Muscle of back (tissue), 11 donors: ENCODE results near the gene FHAD1. TPM values are rescaled to one million over a fixed set of nuclear protein-coding genes. Genes with fewer than 3 reads are reported as not detected.
A peak's percentile ranks its signal among the peaks of the same experiment; 100 is the strongest.
"Not testable (repeated sequence)": the region's sequence is repeated elsewhere in the genome, so short reads cannot be mapped to it uniquely, and the experiment has no call there.

Source experiments
- DNase-seq, 3 donors: peaks; one replicate each; pipeline versions ENCODE4 v3.0.0 to v3.0.0-alpha.2; 2013
- polyA plus RNA-seq, 10 donors: library from polyadenylated mRNA; unstranded; fragments of 120-200 nt; gene quantifications; one replicate each; pipeline ENCODE4 v1.2.1, GENCODE V29; 2013; ENCODE audit not compliant: insufficient read length in 10 of 10

Gene FHAD1
- polyA plus RNA-seq, 10 donors: 0.52 to 2.6 (median 1.3) TPM

DNA sequence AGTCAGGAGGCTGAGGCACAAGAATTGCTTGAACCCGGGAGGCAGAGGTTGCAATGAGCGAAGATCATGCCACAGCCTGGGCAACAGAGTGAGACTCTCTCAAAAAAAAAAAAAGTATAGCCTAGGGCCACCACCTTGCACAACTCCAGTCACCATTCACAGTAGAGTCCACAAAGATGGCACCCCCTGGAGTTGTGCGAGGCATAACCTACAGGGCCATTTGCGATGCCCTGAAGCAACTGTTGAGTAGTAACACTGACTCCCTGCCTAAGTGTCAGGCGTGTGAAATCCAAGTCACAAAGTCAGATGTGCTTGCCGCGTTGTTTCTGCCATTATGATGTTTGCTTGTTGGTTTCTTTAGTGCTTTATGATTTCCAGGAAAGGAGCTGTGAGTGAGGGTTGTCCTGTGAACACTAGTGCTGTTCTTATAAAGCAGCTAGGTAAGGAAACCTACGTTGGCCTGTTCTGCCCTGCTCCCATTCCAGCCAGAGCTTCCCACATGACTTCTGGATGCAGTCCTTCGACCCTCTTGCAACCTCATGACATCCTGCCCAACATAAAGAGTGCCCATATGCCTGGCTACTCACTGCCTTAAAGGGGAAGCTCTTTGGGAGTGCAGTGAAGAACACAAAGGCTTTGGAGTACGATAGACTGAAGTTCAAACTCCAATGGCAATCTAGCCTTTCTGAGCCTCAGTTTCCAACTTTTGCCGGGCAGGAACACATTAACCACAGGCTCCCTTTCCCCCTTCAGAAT, 29.8 kb downstream of the FHAD1 start:
- no peak for DNase-seq

DNA sequence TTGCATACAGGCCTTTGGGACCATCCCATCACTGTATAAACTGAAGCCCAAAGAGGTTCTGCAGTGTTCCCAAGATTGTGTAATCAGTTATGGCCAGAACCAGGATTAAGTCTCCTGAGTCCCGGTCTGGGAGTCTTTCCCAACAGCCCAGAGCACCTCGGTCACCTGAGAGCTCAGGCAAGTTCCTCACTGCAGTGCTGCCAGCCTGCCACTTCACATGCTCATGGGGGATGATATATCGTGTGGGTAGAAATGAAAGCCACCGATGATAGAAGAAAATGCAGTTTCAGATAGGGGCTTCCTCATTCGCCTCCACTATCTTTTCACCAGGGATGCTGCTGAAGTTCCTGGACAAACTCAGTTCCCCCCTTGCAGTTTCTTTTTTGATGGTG, 30.4 kb downstream of the FHAD1 start:
- DNase-seq: no peak

DNA sequence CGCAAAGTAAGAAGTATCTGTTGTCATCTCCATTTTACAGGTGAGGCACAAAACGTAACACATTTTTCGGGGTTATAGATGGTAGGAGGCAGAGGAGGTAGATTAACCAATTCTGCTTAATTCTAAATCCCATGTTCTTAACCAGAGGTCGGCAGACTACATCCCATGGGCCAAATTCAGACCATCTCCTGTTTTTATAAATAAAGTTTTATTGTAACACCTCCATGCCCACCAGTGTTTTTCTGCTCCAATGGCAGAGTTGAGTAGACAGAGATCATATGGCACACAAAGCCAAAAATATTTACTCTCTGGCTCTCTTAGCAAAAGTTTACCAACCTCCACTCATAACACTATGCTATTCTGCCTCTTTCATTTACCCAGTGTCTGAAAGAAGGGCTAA, 30.9 kb downstream of the FHAD1 start:
- DNase-seq: no peak

DNA sequence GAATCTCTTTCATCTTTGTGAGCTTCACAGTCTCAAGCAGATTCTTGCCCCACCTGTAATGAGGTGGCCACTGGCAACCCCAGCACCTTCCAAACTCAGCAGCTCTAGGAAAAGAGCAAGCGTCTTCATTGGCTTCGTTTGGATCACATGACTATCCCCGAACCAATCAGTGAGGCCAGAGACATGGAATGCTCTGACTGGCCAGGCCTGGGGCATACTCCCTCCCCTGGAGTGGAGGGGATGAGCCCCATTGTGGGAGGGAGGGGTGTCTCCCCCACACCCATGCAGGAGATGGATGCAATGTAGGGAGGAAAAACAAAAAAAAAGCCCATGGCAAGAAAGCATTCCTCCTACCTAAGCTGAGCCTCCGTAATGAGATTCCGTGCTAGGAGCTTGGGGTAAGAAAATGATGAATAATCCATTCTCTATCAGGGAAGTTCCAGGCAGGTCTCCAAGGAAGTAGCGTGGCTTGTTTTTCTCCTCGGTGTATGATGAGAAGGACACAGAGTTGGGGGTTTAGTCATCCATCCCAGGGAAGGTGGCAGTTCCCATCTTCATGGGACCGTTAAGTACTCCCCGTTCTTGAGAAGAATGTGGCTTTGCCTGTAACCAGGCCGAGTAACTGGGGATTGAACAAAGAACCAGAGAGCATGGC, 32.7 kb downstream of the FHAD1 start:
- no peak for DNase-seq

DNA sequence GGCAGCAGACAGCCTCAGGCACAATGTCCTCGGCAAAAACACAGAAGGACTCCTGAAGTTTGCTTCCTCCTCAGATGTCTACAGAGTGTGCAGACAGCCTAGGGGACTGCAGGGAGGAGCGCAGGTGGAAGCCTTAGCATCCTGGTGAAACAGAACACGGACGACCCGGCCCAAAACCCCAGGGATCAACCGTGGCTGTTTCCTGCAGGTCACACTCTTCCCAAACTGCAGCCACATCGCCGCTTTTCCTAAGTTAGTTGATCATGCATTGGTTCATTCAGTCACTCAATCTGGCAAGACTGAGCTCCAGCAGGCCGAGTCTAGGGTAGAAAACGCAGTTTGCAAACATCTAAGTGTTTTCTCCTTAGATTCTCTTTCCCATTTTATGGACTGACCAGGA, 33.4 kb downstream of the FHAD1 start:
- DNase-seq: no peak

DNA sequence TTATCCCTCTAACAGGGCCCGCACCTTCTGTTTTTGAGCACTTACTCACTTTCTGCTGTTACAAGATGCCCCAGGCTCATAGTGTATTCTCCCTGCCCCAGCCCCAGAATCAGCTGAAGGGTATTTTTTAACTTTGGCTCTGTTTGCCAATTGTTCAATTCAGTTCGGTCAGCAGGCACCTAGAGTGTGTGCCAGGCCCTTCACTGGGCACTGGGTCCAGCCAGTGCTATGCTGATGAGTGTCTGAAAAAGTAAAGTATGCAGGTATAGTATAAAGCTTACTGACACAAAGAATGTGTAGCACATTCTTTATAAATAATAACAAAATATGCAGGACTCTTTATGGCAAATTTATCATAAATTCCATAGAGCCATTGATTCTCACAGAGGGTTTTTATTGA, 35.0 kb downstream of the FHAD1 start:
- no peak for DNase-seq

DNA sequence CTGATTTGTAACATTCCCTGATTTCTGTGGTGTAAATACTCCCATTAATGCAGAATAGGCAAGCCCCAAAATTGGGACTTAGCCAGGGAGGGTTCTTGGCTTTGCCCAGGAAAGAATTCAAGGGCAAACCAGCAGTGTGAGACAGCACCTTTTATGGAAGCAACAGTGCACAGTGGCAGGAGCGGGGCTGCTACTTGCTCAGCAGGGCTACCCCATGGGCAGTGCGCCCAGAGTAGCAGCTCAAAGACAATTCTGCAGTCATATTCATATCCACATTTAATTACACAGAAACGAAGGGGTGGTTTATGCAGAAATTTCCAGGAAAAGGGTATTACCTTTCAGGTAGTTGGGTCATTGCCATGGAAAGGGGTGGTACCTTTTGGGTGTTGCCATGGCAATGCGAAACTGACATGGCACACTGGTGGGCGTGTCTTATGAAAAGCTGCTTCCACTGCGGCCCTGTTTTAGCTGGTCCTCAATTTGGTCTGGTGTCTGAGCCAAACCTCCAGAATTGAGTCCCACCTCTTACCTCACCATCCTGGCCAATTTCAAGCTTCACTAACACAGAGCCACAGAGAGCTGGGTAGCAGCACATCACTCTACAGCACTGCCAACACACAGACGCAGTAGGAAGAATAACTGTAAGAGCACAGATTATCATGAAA, 35.9 kb downstream of the FHAD1 start:
- DNase-seq: no peak

DNA sequence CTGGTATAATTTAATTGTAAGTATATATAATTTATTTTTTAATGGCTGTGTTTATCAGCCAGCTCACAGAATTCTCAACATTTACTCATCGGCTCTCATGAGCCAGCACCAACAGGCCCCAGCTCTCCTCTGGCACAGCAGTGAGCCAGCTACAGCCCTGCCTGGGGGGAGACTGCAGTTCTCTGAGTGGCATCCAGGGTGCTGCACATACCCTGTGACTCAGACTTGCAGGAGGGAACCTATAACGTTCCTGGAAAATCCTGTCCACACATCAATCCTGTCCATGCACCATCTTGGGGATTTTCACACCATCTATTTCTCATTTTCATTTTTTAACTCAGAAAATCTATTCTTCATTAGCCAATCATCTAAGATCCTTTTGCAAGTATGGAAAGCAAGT, 36.5 kb downstream of the FHAD1 start:
- no peak for DNase-seq

DNA sequence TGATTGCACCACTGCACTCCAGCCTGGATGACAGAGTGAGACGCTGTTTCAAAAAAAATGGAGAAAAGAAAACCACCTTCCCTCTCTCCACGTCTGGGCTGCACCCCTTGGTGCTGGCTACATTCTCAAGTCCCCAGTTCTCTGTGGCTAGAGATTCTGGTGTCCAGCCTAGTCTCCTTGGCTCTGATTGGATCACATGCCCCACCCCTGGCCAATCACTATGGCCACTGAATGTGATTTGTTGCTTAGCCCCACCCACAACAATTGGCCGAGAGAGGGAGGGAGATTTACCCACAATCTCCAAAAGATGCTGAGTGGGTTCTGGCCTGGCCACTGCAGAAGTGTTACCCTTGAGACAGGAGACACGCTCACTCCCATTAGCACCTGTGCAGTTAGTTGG, 39.4 kb downstream of the FHAD1 start:
- no peak for DNase-seq

DNA sequence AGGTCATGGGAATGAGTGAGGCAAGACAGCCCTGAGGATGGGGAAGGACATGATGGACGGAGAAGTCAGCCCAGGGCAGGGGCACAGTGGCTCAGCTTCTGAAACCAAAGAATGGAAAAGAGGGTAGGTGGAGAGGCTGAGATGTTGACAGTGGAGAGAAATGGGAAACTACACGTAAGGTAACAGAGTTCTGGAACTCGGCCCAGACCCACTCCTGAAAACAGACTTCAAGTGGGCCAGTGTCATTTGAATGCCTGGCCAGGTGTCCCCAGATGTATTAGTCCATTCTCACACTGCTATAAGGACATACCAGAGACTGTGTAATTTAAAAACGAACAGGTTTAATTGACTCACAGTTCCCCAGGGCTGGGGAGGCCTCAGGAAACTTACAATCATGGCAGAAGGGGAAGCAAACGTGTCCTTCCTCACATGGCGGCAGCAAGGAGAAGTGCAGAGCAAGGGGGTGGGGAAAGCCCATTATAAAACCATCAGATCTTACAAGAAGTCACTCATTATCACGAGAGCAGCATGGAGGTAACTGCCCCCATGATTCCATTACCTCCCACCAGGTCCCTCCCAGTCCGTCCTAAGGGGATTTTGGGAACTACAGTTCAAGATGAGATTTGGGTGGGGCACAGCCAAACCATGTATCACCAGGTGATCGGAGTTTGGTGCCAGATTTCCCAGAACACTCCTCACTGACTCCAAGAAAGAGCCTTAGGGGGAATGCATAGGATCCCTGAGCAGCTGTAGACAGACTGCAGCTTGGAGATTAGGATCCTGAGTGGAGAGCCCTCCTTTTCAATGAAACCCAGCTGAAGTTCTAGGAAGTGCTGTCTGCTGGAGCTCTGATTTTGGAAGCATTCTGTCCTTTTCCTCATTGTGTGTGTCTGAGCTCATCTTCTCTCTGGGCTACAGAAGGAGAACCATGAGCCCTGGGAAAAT, 40.3 kb downstream of the FHAD1 start:
- DNase-seq: no peak

DNA sequence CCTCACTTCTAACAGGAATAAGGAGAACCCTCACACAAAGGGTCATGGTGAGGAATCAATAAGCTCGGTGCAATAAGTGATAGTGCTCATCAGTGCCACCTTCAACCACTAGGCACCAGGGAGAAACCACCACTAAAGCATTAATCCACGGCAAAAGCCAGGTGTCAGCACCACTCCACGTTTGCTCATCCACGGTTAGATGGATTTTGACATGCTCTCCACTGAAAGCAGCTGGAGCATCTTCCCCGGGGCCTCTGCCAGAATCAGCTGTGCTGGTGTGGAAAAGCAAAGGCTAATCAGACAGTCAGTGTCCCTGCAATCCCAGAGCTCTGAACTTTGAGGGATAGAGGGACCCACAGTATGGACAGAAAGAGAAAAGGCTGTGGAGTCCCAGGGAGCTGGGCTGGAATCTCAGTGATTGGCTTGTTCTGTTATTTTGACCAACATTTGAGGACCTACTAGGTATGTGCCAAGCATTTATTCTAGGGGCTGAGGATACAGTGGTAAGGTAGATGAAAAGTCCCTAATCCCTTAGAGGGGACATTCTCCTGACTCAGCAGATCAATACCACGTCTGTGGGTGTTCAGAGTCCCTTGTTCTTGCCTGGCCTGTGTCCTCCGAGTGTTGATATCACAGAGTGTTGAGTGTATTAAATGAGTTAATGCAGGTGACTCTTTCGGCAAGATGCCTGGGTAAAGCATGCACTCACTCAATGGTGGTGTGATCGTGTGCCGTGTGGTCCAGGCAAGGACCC, 41.3 kb downstream of the FHAD1 start:
- peak in 2 of 3 donors; percentile 27 to 51 for DNase-seq

DNA sequence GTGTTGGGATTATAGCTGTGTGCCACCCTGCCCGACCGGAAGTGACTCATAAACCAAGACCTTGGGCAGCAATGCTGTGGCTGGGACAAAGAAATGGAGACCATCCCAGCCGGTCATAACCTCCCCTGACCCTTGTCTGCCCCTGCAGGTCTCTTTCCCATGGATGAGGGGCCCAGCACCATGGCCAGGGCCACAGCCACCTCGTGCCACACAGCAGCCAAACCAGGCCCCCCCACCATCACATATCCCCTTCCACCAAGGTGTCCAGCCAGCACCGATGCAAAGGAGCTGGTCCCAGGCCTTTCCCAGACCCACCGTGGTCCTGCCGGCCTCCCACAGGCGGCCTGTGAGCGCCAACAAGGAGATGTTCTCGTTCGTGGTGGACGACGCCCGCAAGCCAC, 42.2 kb downstream of the FHAD1 start:
- no peak for DNase-seq

DNA sequence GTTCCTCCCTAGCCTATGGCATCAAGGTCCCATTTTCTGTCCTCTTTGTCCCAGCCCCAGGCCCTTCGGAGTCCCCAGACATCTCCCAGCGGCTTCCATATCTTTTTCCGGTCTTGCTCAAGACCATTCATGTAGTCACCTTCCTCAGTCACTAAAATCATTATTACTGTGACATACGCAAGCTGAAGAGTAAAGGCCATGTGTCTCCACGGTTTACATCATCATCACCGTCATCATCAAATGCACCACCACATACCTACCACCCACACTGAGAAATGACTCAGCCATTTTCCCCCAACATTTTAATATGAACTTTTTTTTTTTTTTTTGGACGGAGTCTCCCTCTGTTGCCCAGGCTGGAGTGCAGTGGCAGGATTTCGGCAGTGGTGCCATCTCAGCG, 43.4 kb downstream of the FHAD1 start:
- peak in 1 of 3 donors; percentile 23 for DNase-seq

DNA sequence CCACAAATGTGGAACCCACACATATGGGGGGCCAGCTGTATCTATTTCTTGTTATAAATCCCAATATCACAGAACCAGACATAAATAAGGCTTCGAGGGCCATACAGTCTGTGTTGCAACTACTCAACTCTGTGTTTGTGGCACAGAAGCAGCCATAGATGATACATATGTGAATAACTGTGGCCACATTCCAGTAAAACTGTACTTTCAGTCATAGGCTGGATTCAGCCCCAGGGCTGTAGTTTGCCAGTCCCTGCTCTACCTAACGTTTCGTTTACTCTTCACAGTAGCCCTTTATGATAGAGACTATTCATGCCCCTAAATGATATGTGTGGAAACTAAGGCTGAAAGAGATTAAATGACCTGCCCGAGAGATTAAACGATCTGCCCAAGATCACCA, 48.7 kb downstream of the FHAD1 start:
- DNase-seq: no peak

DNA sequence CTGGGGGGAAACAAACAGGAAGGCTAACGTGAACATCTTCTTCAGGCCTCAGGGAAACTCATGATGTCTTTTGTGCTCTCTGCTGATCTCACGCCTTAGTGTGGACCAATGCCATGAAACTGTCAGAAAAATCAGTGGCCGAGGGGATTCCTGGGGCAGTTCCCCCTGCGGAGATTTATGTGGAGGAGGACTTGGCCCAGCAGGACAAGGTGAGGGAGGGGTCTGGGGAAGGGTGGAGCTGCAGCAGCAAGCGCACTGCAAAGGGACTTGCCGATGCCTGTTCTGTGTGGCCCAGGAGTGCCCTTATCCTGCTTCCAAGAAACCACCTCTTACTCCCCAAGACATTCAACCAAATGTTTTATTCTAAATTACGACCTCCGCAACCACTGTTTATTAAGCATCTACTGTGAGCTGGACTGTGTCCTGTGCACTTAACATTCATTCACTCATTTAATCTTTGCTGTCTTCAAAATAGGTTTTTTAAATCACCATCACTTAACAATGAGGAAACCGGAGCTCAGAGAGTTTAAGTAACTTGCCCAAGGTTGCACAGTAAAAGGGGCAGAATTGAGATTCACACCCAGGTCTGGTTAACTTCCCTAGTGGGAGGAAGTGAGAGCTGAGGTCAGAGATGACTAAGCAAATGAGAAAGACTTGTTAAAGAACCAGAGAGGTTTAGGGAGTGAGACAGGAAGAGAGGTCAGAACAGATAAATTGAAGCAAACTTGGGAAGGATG, 49.7 kb downstream of the FHAD1 start:
- no peak for DNase-seq

DNA sequence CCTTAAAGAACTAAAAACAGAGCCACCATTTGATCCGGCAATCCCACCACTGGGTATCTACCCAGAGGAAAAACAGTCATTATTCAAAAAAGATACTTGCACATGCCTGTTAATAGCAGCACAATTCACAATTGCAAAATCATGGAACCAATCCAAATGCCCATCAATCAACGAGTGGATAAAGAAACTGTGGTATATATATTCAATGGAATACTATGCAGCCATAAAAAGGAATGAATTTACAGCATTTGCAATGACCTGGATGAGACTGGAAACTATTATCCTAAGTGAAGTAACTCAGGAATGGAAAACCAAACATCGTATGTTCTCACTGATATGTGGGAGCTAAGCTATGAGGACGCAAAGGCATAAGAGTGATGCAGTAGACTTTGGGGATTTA, 51.0 kb downstream of the FHAD1 start:
- DNase-seq: not testable (repeated sequence)

DNA sequence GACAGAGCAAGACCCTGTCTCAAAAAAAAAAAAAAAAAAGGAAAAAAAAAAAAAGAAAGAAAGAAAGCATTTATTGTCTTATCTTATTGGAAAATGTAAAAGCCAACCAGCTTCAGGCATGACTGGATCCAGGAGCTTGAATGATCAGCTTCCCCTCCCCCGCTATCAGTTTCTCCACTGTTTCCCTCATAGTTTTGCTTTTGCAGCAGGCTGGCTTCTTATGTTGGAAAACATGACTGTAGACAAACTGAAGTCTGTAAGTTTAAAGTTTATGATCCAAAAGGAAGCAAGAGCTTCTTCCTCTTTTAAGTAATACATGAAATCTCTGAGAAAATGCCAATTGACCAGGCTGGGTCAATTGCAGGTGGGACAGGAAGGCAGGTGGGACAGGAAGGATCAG, 52.2 kb downstream of the FHAD1 start:
- no peak for DNase-seq

DNA sequence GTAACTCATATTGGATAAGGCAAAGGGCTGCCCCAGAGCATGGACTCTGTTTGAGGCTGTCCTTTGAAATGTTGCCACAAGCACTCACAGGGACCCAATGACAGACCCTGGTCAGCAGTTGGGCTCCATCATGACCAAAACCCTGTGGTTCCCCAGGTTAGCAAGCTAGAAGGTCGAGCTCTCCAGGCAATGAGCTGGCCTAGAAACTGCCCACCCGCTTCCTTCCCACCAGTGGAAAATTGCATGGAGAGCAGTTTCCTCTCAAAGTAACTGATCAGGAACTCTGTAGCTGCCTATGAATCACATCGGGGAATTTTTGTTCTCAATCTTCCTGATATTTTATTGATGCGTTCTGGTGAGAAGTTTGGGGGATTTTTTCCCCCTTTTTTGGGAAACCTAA, 52.8 kb downstream of the FHAD1 start:
- DNase-seq: no peak

DNA sequence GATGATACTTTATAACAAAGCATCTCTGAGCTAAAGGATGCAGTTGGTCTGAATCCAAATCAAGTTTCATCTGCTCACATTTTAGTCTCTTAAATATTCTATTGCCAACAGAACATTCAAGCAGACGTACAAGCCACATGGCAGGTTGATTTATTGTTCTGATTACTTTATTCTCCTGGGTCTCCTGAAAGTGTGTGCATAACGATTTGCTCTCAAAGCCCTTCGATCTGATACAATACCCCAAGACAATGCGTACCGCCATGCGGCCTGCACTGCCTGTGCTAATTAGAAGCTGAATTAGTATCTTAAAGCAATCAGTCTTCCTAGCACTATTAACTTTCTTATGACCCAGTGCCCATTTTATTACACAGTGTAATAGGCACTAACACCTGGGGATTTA, 56.9 kb downstream of the FHAD1 start:
- DNase-seq: no peak

DNA sequence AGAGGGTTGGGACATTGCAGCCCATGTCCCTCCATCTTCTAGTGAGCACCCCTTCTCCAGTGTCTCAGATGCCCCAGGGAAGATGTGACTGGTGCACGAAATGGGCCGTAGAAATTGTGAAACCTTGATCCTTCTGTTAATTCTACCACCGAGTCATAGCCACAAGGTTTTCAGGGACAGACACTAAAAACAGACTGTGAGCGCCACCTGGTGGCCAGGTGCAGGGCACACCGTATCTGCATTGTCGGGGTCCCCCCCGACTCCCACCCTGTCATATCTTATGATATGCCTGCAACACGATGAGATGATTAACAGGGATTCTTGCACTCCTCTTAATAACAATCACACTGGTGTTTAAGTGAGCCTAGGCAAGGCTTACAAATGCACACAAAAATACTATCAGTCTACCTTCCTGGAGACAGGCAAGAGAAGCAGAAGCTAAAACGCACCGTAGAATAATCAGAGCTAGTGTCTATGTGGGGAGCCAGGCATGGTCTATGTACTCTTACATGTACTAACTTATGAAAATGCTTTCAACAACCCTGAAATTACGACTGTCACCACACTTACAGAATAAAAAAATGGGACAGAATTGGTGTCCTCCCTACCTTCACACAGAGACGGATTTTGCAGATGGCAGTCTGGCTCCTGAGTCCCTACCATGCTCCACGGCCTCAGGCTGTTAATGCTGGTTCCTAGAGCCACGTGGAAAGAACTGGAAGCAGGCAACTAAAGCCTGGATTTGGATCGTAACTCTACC, 57.9 kb downstream of the FHAD1 start:
- DNase-seq: peak in 2 of 3 donors; percentile 50 to 59
